ENCODE measurements around the gene CNTN4. TPM values are rescaled to one million over a fixed set of nuclear protein-coding genes. Genes with fewer than 3 reads are reported as not detected.

The CNTN4 gene
- total and polyA plus RNA-seq, 2 donors (not counting 3 experiments of a cell fraction or from before 2014, with no cell fraction given) = not detected

- POLR2A ChIA-PET = no interaction called here
- dilution Hi-C loops (cut with MboI; ENCODE audit: extremely low pct_ligation_motif_present, low sequenced_read_pairs) = no loop called here
- intact Hi-C loops (cut with micrococcal nuclease) = no loop called here
- no TSS peak for BruUV-seq (replicated peaks)
- H3K27me3 ChIP-seq (ENCODE audit: control insufficient read depth in 2 of 2, insufficient read depth in 2 of 2, low read length in 2 of 2) = no peaks in the 10 kb centered on the region
- no peaks in the 10 kb centered on the region for H3K79me2 ChIP-seq (ENCODE audit: control insufficient read depth, insufficient read depth, low read length)
- TF ChIP-seq MYC (IDR thresholded peaks at IDR 0.05; ENCODE audit: low read depth, low read length) = no peak
- TF ChIP-seq JUN (IDR thresholded peaks at IDR 0.05; ENCODE audit: borderline replicate concordance, insufficient read depth, insufficient read length, low read depth) = no peak
- no peak for TF ChIP-seq GATA2 (IDR thresholded peaks at IDR 0.05; ENCODE audit: insufficient read depth, insufficient read length, low read depth, low read length)
- TF ChIP-seq MAX (IDR thresholded peaks at IDR 0.05; ENCODE audit: insufficient read depth, insufficient read length) = no peak
- TF ChIP-seq POLR2A (IDR thresholded peaks at IDR 0.05; ENCODE audit: low read depth, low read length) = no peak
- no peak for TF ChIP-seq EZH2 (IDR thresholded peaks at IDR 0.05; ENCODE audit: borderline replicate concordance, low read depth, low read length, severe bottlenecking)
- no peak for TF ChIP-seq FOS (IDR thresholded peaks at IDR 0.05; ENCODE audit: borderline replicate concordance, insufficient read depth, low read length)
- no peak for TF ChIP-seq CTCF (IDR thresholded peaks at IDR 0.05; ENCODE audit: extremely low read depth in 1 of 2, insufficient read depth in 1 of 2, low read depth in 1 of 2, low read length in 2 of 2)
- TF ChIP-seq POLR2AphosphoS5 (IDR thresholded peaks at IDR 0.05; ENCODE audit: insufficient read depth, low read depth, low read length) = no peak
- H3K4me2 ChIP-seq (ENCODE audit: insufficient read depth, low read length) = no peak overlapping the region
- H3K36me3 ChIP-seq (ENCODE audit: control insufficient read depth in 2 of 2, extremely low read depth in 1 of 2, insufficient read depth in 2 of 2, low read length in 2 of 2) = no peaks in the 10 kb centered on the region
- H3K4me1 ChIP-seq (ENCODE audit: control insufficient read depth, extremely low read depth, insufficient read depth, low read length) = no peaks in the 10 kb centered on the region
- no peaks in the 10 kb centered on the region for H3K9me1 ChIP-seq (replicated peaks; ENCODE audit: control insufficient read depth, extremely low read depth, insufficient read depth, low read length)
- H3K4me3 ChIP-seq (replicated peaks in 1 of 3; ENCODE audit: insufficient read depth in 1 of 3, low read depth in 1 of 3, low read length in 3 of 3) = no peak overlapping the region
- H2AFZ ChIP-seq (ENCODE audit: low read depth, low read length) = no peak overlapping the region
- no peaks in the 10 kb centered on the region for H3K9me3 ChIP-seq (replicated peaks; ENCODE audit: control insufficient read depth, insufficient read depth, low read length)
- FAIRE-seq (no peak), DNase-seq (ENCODE audit: low read depth, low spot score) (no peak)
- CTCF ChIA-PET = no interaction called here
- no peak overlapping the region for H3K27ac ChIP-seq (ENCODE audit: insufficient read depth, low read depth, low read length)
- H4K20me1 ChIP-seq (replicated peaks; ENCODE audit: control insufficient read depth, extremely low read depth, insufficient read depth, low read length) = no peaks in the 10 kb centered on the region
- no peak overlapping the region for H3K9ac ChIP-seq (replicated peaks; ENCODE audit: extremely low read depth, insufficient read depth, low read length)
These were observed 932.7 kb downstream of the CNTN4 start for GRCh38 chr3:3031326-3031725.

Data from endothelial cell of umbilical vein (primary cell).